ENCODE results near the gene FOXP2. TPM values are rescaled to one million over a fixed set of nuclear protein-coding genes. Genes with fewer than 3 reads are reported as not detected.
"Not testable (repeated sequence)": the region's sequence is repeated elsewhere in the genome, so short reads cannot be mapped to it uniquely, and the experiment has no call there.

Gene FOXP2
- total and polyA plus RNA-seq, 5 donors, result 0.66 to 4.5 (median 2.1) TPM

DNA sequence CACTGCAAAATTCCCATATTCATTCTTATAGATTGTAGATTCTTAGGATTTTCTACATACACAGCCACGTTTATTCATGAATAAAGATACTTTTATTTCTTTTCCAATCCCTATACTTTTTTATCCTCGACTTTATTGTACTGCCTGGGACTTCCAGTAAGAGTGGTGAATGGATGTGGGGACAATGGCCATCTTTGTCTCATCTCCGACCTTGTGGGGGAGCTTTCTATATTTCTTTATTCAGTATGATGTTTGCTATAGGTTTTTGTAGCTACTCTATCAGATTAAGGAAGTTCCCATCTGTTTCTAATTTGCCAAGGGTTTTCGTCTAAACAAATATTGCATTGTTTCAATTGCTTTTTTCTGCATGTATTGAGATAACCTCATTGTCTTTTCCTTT lies 184.3 kb downstream of the FOXP2 start:
- Histone ChIP-seq H3K4me1 (ENCODE audit: control insufficient read depth, insufficient read depth, low read length) (no peaks in the 10 kb centered on the region), H3K4me3 (ENCODE audit: low read length) (no peak overlapping the region), H3K27me3 (ENCODE audit: control insufficient read depth, insufficient read depth) (no peaks in the 10 kb centered on the region), H3K9me3 (ENCODE audit: control insufficient read depth, low read length) (no peaks in the 10 kb centered on the region), H3K27ac (ENCODE audit: low read length) (no peak overlapping the region)
- WGBS, result 68% methylated on average over 4 of the region's 4 CpGs
- DNase-seq (no peak), ATAC-seq (no peak)
- intact Hi-C loops (cut with DNase I), result no loop called here

DNA sequence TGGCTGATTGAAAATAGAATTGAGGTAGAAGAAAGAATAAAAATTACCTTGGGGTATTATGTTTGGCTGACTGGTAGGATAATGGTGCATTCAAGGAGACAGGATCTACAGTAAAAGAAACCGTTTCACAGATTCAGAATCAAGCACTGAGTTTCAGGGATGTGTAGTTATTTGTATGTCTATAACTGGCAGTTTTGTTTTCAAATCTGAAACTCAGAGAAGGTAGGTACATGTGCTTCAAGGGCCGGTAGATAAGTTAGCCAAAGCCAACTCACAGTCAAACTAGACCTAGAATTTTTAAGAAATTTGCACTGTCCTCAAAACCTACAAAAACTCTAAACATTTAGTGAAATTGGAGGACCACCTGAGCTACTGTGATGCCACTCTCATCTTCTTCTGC lies 191.5 kb downstream of the FOXP2 start:
- Histone ChIP-seq H3K9me3 (ENCODE audit: control insufficient read depth, low read length) (no peaks in the 10 kb centered on the region), H3K4me1 (ENCODE audit: control insufficient read depth, insufficient read depth, low read length) (no peaks in the 10 kb centered on the region), H3K4me3 (ENCODE audit: low read length) (no peak overlapping the region), H3K27ac (ENCODE audit: low read length) (no peak overlapping the region), H3K27me3 (ENCODE audit: control insufficient read depth, insufficient read depth) (no peaks in the 10 kb centered on the region)
- DNase-seq (no peak), ATAC-seq (no peak)
- 83% methylated on average over 2 of the region's 2 CpGs for WGBS
- intact Hi-C loops (cut with DNase I), result no loop called here

DNA sequence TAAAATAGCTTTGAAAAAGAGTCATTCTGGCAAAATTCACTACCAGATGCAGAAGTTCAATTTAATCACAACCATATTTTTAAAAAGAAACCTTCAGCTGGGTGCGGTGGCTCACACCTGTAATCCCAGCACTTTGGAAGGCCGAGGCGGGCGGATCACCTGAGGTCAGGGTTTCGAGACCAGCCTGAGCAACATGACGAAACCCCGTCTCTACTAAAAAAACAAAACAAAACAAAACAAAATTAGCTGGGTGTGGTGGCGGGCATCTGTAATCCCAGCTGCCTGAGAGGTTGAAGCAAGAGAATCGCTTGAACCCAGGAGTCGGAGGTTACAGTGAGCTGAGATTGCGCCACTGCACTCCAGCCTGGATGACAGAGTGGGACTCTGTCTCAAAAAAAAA lies 194.2 kb downstream of the FOXP2 start:
- H3K4me3 ChIP-seq (ENCODE audit: low read length); ATAC-seq; DNase-seq; H3K27ac ChIP-seq (ENCODE audit: low read length); H3K27me3 ChIP-seq (ENCODE audit: control insufficient read depth, insufficient read depth); intact Hi-C loops (cut with DNase I); H3K4me1 ChIP-seq (ENCODE audit: control insufficient read depth, insufficient read depth, low read length); H3K9me3 ChIP-seq (ENCODE audit: control insufficient read depth, low read length): not testable (repeated sequence)
- 91% methylated on average over 11 of the region's 11 CpGs for WGBS

DNA sequence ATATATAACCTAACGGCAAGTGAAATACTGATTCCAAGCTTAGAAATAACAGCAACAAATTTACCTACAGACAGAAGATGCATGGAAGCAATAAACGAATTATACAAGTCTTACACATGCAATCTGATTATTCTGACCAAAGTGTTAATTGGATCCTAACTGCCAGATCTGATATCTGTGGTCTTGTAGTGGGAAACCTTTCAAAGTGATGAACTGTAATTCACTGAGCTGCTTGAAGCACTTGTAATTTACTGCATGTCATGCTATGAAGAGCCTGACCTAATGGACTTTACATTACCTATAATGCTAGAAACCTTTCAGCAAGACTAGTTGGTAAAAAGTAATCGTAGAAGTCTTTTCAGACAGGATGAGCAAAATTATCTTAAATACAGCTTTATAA lies 205.6 kb downstream of the FOXP2 start:
- WGBS, result 74% methylated on average over 3 of the region's 3 CpGs
- no peak for DNase-seq
- Histone ChIP-seq H3K9me3 (ENCODE audit: control insufficient read depth, low read length) (no peaks in the 10 kb centered on the region), H3K27ac (ENCODE audit: low read length) (no peak overlapping the region), H3K4me3 (ENCODE audit: low read length) (no peak overlapping the region), H3K4me1 (ENCODE audit: control insufficient read depth, insufficient read depth, low read length) (no peaks in the 10 kb centered on the region), H3K27me3 (ENCODE audit: control insufficient read depth, insufficient read depth) (no peaks in the 10 kb centered on the region)
- intact Hi-C loops (cut with DNase I), result no loop called here
- ATAC-seq, result no peak

GRCh38 chr7:114622221-114622620 lies 207.6 kb downstream of the FOXP2 start:
- intact Hi-C loops (cut with DNase I), result no loop called here
- no peak for ATAC-seq

GRCh38 chr7:114623146-114623545 lies 208.5 kb downstream of the FOXP2 start:
- no peak for DNase-seq
- H3K27ac ChIP-seq (ENCODE audit: low read length), result no peak overlapping the region
- 71% methylated on average over 2 of the region's 2 CpGs for WGBS
- no peak for ATAC-seq
- no peak overlapping the region for H3K4me3 ChIP-seq (ENCODE audit: low read length)
- no peaks in the 10 kb centered on the region for H3K4me1 ChIP-seq (ENCODE audit: control insufficient read depth, insufficient read depth, low read length)
- intact Hi-C loops (cut with DNase I), result no loop called here
- no peaks in the 10 kb centered on the region for H3K27me3 ChIP-seq (ENCODE audit: control insufficient read depth, insufficient read depth)
- no peaks in the 10 kb centered on the region for H3K9me3 ChIP-seq (ENCODE audit: control insufficient read depth, low read length)

More at GRCh38 chr7:114622221-114622620, 207.6 kb downstream of the FOXP2 start:
- Histone ChIP-seq H3K4me3 (ENCODE audit: low read length) (no peak overlapping the region), H3K27ac (ENCODE audit: low read length) (no peak overlapping the region), H3K9me3 (ENCODE audit: control insufficient read depth, low read length) (no peaks in the 10 kb centered on the region), H3K27me3 (ENCODE audit: control insufficient read depth, insufficient read depth) (no peaks in the 10 kb centered on the region), H3K4me1 (ENCODE audit: control insufficient read depth, insufficient read depth, low read length) (no peaks in the 10 kb centered on the region)
- no peak for DNase-seq
- 82% methylated on average over 1 of the region's 1 CpG for WGBS

- Histone ChIP-seq H3K27me3 (ENCODE audit: control insufficient read depth, insufficient read depth) (no peaks in the 10 kb centered on the region), H3K9me3 (ENCODE audit: control insufficient read depth, low read length) (no peaks in the 10 kb centered on the region), H3K4me1 (ENCODE audit: control insufficient read depth, insufficient read depth, low read length) (no peaks in the 10 kb centered on the region), H3K27ac (ENCODE audit: low read length) (no peak overlapping the region), H3K4me3 (ENCODE audit: low read length) (no peak overlapping the region)
- 72% methylated on average over 3 of the region's 3 CpGs for WGBS
- intact Hi-C loops (cut with DNase I), result no loop called here
- DNase-seq (no peak), ATAC-seq (no peak)
Observed at GRCh38 chr7:114627231-114627630, 212.6 kb downstream of the FOXP2 start.

GRCh38 chr7:114628362-114628761 lies 213.7 kb downstream of the FOXP2 start:
- intact Hi-C loops (cut with DNase I), result no loop called here
- no peaks in the 10 kb centered on the region for H3K27me3 ChIP-seq (ENCODE audit: control insufficient read depth, insufficient read depth)
- H3K4me1 ChIP-seq (ENCODE audit: control insufficient read depth, insufficient read depth, low read length), result no peaks in the 10 kb centered on the region
- ATAC-seq (no peak), DNase-seq (no peak)
- no peaks in the 10 kb centered on the region for H3K9me3 ChIP-seq (ENCODE audit: control insufficient read depth, low read length)
- no peak overlapping the region for H3K27ac ChIP-seq (ENCODE audit: low read length)
- no peak overlapping the region for H3K4me3 ChIP-seq (ENCODE audit: low read length)
- WGBS, result 68% methylated on average over 2 of the region's 2 CpGs

GRCh38 chr7:114629762-114630161 lies 215.1 kb downstream of the FOXP2 start:
- DNase-seq (no peak), ATAC-seq (no peak)
- Histone ChIP-seq H3K4me3 (ENCODE audit: low read length) (no peak overlapping the region), H3K27ac (ENCODE audit: low read length) (no peak overlapping the region), H3K27me3 (ENCODE audit: control insufficient read depth, insufficient read depth) (no peaks in the 10 kb centered on the region), H3K4me1 (ENCODE audit: control insufficient read depth, insufficient read depth, low read length) (no peaks in the 10 kb centered on the region), H3K9me3 (ENCODE audit: control insufficient read depth, low read length) (no peaks in the 10 kb centered on the region)
- WGBS, result 85% methylated on average over 3 of the region's 3 CpGs
- intact Hi-C loops (cut with DNase I), result no loop called here

DNA sequence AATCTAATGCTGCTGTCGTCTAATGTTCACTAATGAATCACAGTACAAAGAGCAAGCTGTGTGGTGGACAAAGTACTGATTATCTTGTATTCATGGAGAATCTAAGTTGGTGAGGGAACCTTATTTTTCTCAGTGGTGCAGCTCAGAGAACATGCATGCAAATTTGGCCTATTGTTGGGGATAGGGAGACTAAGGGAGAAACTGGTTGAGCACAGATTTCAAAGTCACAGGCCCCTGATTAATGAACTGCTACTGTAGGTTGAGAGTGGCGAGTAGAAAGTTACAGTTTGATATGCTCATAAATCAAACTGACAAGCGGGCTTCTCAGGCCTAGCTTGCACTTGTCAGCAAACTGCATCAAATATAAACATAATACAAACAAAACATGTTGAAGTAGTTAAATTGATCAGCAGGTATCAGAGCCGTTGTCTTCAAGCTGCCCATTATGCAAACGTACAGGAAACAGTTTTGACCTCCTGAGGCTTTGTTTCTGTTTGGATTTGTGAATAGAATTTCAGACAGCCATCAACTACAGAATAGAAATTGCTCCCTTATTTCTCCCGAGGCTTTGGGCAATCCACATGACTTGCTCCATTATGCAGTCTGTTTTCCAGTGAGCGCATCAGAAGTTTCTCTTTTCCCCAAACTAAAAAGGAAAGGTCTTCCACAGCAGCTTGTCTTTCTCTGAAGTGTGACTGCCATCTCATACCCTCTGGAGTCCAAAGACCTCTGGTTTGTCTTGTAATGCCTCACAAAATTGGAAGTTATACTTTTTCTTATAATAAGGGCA lies 215.8 kb downstream of the FOXP2 start:
- intact Hi-C loops (cut with DNase I), result no loop called here
- WGBS, result 65% methylated on average over 7 of the region's 7 CpGs
- no peaks in the 10 kb centered on the region for H3K27me3 ChIP-seq (ENCODE audit: control insufficient read depth, insufficient read depth)
- H3K4me3 ChIP-seq (ENCODE audit: low read length), result no peak overlapping the region
- no peaks in the 10 kb centered on the region for H3K9me3 ChIP-seq (ENCODE audit: control insufficient read depth, low read length)
- H3K27ac ChIP-seq (ENCODE audit: low read length), result no peak overlapping the region
- H3K4me1 ChIP-seq (ENCODE audit: control insufficient read depth, insufficient read depth, low read length), result no peaks in the 10 kb centered on the region
- ATAC-seq (no peak), DNase-seq (no peak)

DNA sequence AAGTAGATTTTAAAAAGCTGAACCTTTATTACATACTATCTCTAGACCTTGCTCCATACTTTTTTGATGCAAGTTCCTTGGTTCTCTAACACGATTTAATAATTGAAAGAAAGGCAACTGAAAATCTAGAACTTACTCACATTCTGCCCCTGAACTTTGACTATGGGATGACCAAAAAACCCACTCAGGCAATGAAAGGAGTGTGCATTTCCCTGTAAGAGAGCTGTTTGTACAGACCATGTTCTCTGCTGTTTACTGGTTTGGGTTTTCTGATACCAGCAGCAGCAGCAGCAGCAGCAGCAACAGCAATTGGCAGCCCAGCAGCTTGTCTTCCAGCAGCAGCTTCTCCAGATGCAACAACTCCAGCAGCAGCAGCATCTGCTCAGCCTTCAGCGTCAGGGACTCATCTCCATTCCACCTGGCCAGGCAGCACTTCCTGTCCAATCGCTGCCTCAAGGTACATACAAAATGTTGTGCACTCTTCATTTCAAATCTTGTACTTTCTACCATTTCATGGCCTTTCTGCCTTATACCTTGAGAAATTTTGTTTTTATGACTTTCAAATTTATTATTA lies 216.7 kb downstream of the FOXP2 start:
- WGBS, result 76% methylated on average over 3 of the region's 3 CpGs
- intact Hi-C loops (cut with DNase I), result no loop called here
- no peaks in the 10 kb centered on the region for H3K4me1 ChIP-seq (ENCODE audit: control insufficient read depth, insufficient read depth, low read length)
- H3K27me3 ChIP-seq (ENCODE audit: control insufficient read depth, insufficient read depth), result no peaks in the 10 kb centered on the region
- DNase-seq (no peak), ATAC-seq (no peak)
- H3K27ac ChIP-seq (ENCODE audit: low read length), result no peak overlapping the region
- no peaks in the 10 kb centered on the region for H3K9me3 ChIP-seq (ENCODE audit: control insufficient read depth, low read length)
- no peak overlapping the region for H3K4me3 ChIP-seq (ENCODE audit: low read length)

Data from right cardiac atrium (tissue), 5 donors.